WTC11 (cell line): ENCODE results near the gene APOH.

Experiments used
- ATF1 ChIP-seq: sonication (generic); formaldehyde crosslinking; IDR thresholded peaks from 2 replicates; pipeline ENCODE4 v1.8.1; 2023; ENCODE audit warnings: mild to moderate bottlenecking, moderate library complexity, missing genetic modification reagents
- CREB1 ChIP-seq: sonication (generic); formaldehyde crosslinking; IDR thresholded peaks from 2 replicates; pipeline ENCODE4 v1.8.0; 2023; ENCODE audit warnings: mild to moderate bottlenecking, missing genetic modification reagents
- E2F5 ChIP-seq: sonication (generic); formaldehyde crosslinking; IDR thresholded peaks from 2 replicates; pipeline ENCODE4 v1.8.1; 2022; ENCODE audit warnings: mild to moderate bottlenecking, moderate library complexity, missing genetic modification reagents
- ETV6 ChIP-seq: sonication (generic); formaldehyde crosslinking; IDR thresholded peaks from 2 replicates; pipeline ENCODE4 v1.8.1; 2022; ENCODE audit warnings: mild to moderate bottlenecking, missing genetic modification reagents
- FOXP4 ChIP-seq: sonication (generic); formaldehyde crosslinking; IDR thresholded peaks from 2 replicates; pipeline ENCODE4 v1.8.0; 2022; ENCODE audit warnings: mild to moderate bottlenecking, missing genetic modification reagents
- JUN ChIP-seq: sonication (generic); formaldehyde crosslinking; IDR thresholded peaks from 2 replicates; pipeline ENCODE4 v1.8.0; 2023; ENCODE audit warnings: mild to moderate bottlenecking, missing genetic modification reagents
- NFATC4 ChIP-seq: fragments of 250-450 bp; sonication (Bioruptor Pico); IDR thresholded peaks from 2 replicates; pipeline ENCODE4 v1.9.0; 2021; ENCODE audit warnings: mild to moderate bottlenecking
- ZNF138 ChIP-seq: sonication (generic); formaldehyde crosslinking; conservative IDR thresholded peaks from 2 replicates; pipeline ENCODE4 v1.8.1; 2022; ENCODE audit warnings: mild to moderate bottlenecking, moderate library complexity, missing genetic modification reagents
- TF ChIP-seq, protein P1 (sequence below): fragments of 200-600 bp; IDR thresholded peaks from 2 replicates; pipeline ENCODE4 v1.8.0; 2022; ENCODE audit warnings: antibody characterized with exemption
- TF ChIP-seq, protein P2 (sequence below): sonication (generic); formaldehyde crosslinking; IDR thresholded peaks from 2 replicates; pipeline ENCODE4 v1.8.1; 2023; ENCODE audit warnings: mild to moderate bottlenecking, missing genetic modification reagents

- TF ChIP-seq CREB1 (CRISPR knock-in tag) (no peak), ZNF138 (CRISPR knock-in tag) (no peak), ETV6 (CRISPR knock-in tag) (no peak), FOXP4 (CRISPR knock-in tag) (no peak), E2F5 (no peak), NFATC4 (CRISPR knock-in tag) (no peak), ATF1 (CRISPR knock-in tag) (no peak), JUN (CRISPR knock-in tag) (no peak)
- TF ChIP-seq, protein P1, sequence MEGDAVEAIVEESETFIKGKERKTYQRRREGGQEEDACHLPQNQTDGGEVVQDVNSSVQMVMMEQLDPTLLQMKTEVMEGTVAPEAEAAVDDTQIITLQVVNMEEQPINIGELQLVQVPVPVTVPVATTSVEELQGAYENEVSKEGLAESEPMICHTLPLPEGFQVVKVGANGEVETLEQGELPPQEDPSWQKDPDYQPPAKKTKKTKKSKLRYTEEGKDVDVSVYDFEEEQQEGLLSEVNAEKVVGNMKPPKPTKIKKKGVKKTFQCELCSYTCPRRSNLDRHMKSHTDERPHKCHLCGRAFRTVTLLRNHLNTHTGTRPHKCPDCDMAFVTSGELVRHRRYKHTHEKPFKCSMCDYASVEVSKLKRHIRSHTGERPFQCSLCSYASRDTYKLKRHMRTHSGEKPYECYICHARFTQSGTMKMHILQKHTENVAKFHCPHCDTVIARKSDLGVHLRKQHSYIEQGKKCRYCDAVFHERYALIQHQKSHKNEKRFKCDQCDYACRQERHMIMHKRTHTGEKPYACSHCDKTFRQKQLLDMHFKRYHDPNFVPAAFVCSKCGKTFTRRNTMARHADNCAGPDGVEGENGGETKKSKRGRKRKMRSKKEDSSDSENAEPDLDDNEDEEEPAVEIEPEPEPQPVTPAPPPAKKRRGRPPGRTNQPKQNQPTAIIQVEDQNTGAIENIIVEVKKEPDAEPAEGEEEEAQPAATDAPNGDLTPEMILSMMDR: no peak
- TF ChIP-seq, protein P2, sequence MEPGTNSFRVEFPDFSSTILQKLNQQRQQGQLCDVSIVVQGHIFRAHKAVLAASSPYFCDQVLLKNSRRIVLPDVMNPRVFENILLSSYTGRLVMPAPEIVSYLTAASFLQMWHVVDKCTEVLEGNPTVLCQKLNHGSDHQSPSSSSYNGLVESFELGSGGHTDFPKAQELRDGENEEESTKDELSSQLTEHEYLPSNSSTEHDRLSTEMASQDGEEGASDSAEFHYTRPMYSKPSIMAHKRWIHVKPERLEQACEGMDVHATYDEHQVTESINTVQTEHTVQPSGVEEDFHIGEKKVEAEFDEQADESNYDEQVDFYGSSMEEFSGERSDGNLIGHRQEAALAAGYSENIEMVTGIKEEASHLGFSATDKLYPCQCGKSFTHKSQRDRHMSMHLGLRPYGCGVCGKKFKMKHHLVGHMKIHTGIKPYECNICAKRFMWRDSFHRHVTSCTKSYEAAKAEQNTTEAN (CRISPR knock-in tag): no peak
Observed at GRCh38 chr17:66233023-66233753, 4.0 kb upstream of the APOH start.
